Fibroblast of skin of left biceps (primary cell): Measurements from ENCODE around the gene WWC2.

Experiments used
- DNase-seq, 2 experiments: peaks; one replicate each; pipeline ENCODE4 v3.0.0-alpha.2; 2013; ENCODE audit warnings: low read depth in 2 of 2

The WWC2 gene

GRCh38 chr4:183200453-183200852 lies 101.4 kb downstream of the WWC2 start:
- DNase-seq: peak; percentile 59 to 62

- no peak for DNase-seq
These were observed 102.3 kb downstream of the WWC2 start for GRCh38 chr4:183201331-183201730.

GRCh38 chr4:183202523-183202922 lies 103.5 kb downstream of the WWC2 start:
- peak; percentile 23 to 43 for DNase-seq

- DNase-seq: no peak
These were observed 105.7 kb downstream of the WWC2 start for GRCh38 chr4:183204793-183205192.

GRCh38 chr4:183205193-183205592 lies 106.1 kb downstream of the WWC2 start:
- no peak for DNase-seq

- DNase-seq: no peak
These were observed 106.7 kb downstream of the WWC2 start for GRCh38 chr4:183205709-183206108.

GRCh38 chr4:183211533-183211932 lies 112.5 kb downstream of the WWC2 start:
- DNase-seq: no peak

GRCh38 chr4:183213996-183214395 lies 114.9 kb downstream of the WWC2 start:
- no peak for DNase-seq

- DNase-seq: no peak
These were observed 115.9 kb downstream of the WWC2 start for GRCh38 chr4:183214912-183215488.

- no peak for DNase-seq
These were observed 121.2 kb downstream of the WWC2 start for GRCh38 chr4:183220236-183220635.

GRCh38 chr4:183223053-183223452 lies 124.0 kb downstream of the WWC2 start:
- DNase-seq: no peak

GRCh38 chr4:183229397-183229796 lies 130.3 kb downstream of the WWC2 start:
- DNase-seq: no peak

GRCh38 chr4:183240581-183241321 lies 141.7 kb downstream of the WWC2 start:
- DNase-seq: no peak

- no peak for DNase-seq
These were observed 142.2 kb downstream of the WWC2 start for GRCh38 chr4:183241322-183241640.

GRCh38 chr4:183241721-183242151 lies 142.7 kb downstream of the WWC2 start:
- DNase-seq: no peak

- DNase-seq: no peak
These were observed 143.2 kb downstream of the WWC2 start for GRCh38 chr4:183242291-183242690.

GRCh38 chr4:183244019-183244418 lies 145.0 kb downstream of the WWC2 start:
- no peak for DNase-seq

- no peak for DNase-seq
These were observed 145.4 kb downstream of the WWC2 start for GRCh38 chr4:183244506-183244905.

- DNase-seq: no peak
These were observed 149.1 kb downstream of the WWC2 start for GRCh38 chr4:183248201-183248600.

- DNase-seq: no peak
These were observed 150.8 kb downstream of the WWC2 start for GRCh38 chr4:183249854-183250253.

- DNase-seq: no peak
These were observed 151.8 kb downstream of the WWC2 start for GRCh38 chr4:183250831-183251230.

- no peak for DNase-seq
These were observed 153.9 kb downstream of the WWC2 start for GRCh38 chr4:183252959-183253358.

- DNase-seq: no peak
These were observed 154.4 kb downstream of the WWC2 start for GRCh38 chr4:183253451-183253850.

- DNase-seq: no peak
These were observed 155.1 kb downstream of the WWC2 start for GRCh38 chr4:183254162-183254561.
